ENCODE measurements around the gene ROPN1. TPM values are rescaled to one million over a fixed set of nuclear protein-coding genes. Genes with fewer than 3 reads are reported as not detected.
"Not testable (repeated sequence)": the region's sequence is repeated elsewhere in the genome, so short reads cannot be mapped to it uniquely, and the experiment has no call there.

ROPN1 gene
- total RNA-seq, 1 donor from 2014 or later: not detected

DNA sequence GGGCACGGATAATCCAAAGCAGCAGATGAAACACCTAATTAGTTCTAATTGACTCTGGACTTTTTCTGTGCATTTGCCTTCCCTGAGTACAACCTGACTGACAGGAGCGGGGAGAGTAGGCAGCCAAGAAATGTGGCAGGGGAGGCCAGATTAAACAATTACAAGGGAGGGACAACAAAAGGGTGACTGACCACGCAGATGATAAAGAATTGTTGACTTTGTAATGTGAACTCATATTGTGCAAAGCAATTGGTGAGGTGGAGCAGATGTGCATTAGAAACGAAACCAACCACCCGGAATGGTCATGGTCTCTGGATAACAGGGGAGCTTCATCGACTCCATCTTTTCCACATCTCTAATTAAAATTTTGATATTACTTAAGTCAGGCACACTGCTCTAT is 25.6 kb upstream of the ROPN1 start:
- not testable (repeated sequence) for H3K36me3 Mint-ChIP-seq (ENCODE audit: low read depth); H3K27ac Mint-ChIP-seq; H3K4me1 Mint-ChIP-seq; H3K9me3 Mint-ChIP-seq; DNase-seq; H3K4me3 Mint-ChIP-seq
- H3K27me3 Mint-ChIP-seq: peaks cover 32% of the 10 kb centered on the region
- intact Hi-C loops (cut with micrococcal nuclease): loop anchor here (2.0 kb wide), 1 partner anchor 61 kb away; no protein-coding TSS in a partner anchor

DNA sequence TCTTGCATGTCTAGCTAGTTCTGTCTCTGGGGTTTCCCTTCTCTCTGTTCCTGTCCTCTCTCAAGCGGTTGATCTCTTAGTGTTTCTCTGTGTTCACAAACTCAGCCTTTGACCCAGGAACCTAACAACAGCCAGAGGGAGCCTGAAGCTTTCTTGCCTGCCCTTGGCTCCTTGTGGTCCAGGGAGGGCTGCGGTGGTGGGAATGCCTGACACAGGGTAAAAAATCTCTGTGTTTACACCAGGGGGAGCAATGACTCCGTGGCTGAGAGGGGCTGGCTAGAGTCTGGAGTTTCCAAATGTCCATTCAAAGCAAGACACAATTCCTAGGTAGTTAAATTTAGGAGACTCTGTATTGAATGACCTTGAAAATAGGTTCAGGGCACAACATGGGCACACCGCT is 24.6 kb upstream of the ROPN1 start:
- H3K4me1 Mint-ChIP-seq; DNase-seq; H3K36me3 Mint-ChIP-seq (ENCODE audit: low read depth); H3K9me3 Mint-ChIP-seq; H3K4me3 Mint-ChIP-seq; H3K27ac Mint-ChIP-seq: not testable (repeated sequence)
- peaks cover 39% of the 10 kb centered on the region for H3K27me3 Mint-ChIP-seq
- intact Hi-C loops (cut with micrococcal nuclease): loop anchor here (2.0 kb wide), 1 partner anchor 62 kb away; no protein-coding TSS in a partner anchor

GRCh38 chr3:124014366-124014942 is 22.5 kb upstream of the ROPN1 start:
- peaks cover 41% of the 10 kb centered on the region for H3K27me3 Mint-ChIP-seq

GRCh38 chr3:124008321-124008720 is 16.4 kb upstream of the ROPN1 start:
- intact Hi-C loops (cut with micrococcal nuclease); H3K9me3 Mint-ChIP-seq; H3K4me3 Mint-ChIP-seq; DNase-seq; H3K27ac Mint-ChIP-seq; H3K36me3 Mint-ChIP-seq (ENCODE audit: low read depth); H3K4me1 Mint-ChIP-seq: not testable (repeated sequence)
- peaks cover 41% of the 10 kb centered on the region for H3K27me3 Mint-ChIP-seq

More at GRCh38 chr3:124014366-124014942, 22.5 kb upstream of the ROPN1 start:
- DNase-seq: no peak
- Mint-ChIP-seq H3K36me3 (ENCODE audit: low read depth) (no peaks in the 10 kb centered on the region), H3K4me1 (no peaks in the 10 kb centered on the region), H3K4me3 (no peak overlapping the region), H3K9me3 (no peaks in the 10 kb centered on the region), H3K27ac (no peak overlapping the region)
- intact Hi-C loops (cut with micrococcal nuclease): no loop called here

DNA sequence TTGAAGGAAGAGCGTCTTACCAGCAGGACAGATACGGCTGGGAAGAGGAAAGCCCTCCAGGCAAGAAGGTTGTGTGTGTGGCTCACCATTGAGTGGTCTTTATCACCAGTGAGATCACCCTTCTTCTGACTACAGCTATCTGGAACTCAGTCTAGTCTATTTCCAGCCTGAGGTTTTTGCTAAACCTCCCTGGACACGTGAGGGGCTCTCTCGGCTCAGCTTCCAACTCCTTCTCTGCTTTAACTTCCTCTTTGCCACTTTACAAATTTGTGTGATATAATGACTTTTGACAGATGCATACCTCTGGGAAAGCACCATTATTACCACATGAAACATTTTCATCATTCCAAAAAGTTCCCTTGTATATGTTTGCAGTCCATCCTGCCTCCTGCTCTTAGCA is 15.3 kb upstream of the ROPN1 start:
- Mint-ChIP-seq H3K9me3 (no peaks in the 10 kb centered on the region), H3K27me3 (peaks cover 37% of the 10 kb centered on the region), H3K27ac (no peak overlapping the region), H3K4me3 (no peak overlapping the region), H3K4me1 (no peaks in the 10 kb centered on the region), H3K36me3 (ENCODE audit: low read depth) (no peaks in the 10 kb centered on the region)
- DNase-seq: no peak
- intact Hi-C loops (cut with micrococcal nuclease): no loop called here

DNA sequence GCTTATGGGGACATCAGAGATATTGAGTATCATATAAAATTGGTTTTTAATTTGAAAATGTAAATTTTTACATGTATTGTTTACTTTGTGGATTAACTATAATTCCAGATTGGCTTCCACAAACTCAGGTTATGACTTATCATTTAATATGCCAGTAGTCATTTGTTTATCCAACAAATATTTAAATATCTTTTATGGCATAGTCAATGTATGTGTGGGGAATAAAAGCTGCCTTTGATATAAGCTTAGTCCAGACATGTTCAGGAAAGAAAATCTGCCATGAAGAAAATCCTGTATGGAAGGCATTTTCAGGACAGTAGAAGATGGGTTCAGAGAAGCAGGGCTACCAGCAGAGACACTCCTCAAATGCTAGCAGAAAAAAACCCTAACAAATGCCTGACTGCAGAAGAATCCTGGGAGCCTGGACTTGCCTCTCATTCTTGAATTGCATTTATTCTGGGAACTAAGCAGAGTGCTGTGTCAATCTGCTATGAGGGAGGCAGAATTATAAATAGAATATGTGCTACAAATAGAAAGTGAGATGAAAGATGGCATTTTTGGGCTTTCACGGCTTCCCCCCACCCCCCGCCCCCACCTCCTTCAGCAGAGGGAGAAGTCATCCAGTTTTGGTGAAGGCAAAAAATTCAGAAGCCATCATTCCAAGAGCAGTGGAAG is 10.6 kb upstream of the ROPN1 start:
- H3K36me3 Mint-ChIP-seq (ENCODE audit: low read depth); H3K9me3 Mint-ChIP-seq; DNase-seq; intact Hi-C loops (cut with micrococcal nuclease); H3K27ac Mint-ChIP-seq; H3K4me1 Mint-ChIP-seq; H3K4me3 Mint-ChIP-seq: not testable (repeated sequence)
- peaks cover 29% of the 10 kb centered on the region for H3K27me3 Mint-ChIP-seq

DNA sequence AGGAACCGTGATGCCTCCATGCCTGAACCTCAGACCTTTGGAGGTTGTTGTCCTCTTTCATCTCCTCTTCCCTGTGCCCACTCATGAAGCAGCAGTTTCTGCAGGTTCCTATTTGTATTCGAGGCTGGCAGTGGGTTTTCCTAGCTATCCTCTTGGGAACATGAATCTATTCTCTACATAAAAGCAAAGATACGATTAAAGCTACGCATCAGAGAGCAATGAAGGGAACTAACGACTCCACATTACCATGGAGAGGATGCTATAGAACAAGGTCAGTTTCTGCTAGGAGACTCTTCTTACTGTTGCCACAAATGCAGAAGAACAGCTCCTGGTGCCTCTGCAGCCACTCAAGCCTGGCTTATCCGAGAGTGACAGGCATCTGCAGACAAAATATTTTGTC is 9.4 kb upstream of the ROPN1 start:
- intact Hi-C loops (cut with micrococcal nuclease); H3K36me3 Mint-ChIP-seq (ENCODE audit: low read depth); H3K9me3 Mint-ChIP-seq; DNase-seq; H3K27ac Mint-ChIP-seq; H3K4me3 Mint-ChIP-seq; H3K4me1 Mint-ChIP-seq: not testable (repeated sequence)
- H3K27me3 Mint-ChIP-seq: peaks cover 21% of the 10 kb centered on the region

- Mint-ChIP-seq H3K27me3 (peaks cover 10% of the 10 kb centered on the region), H3K4me1 (no peaks in the 10 kb centered on the region), H3K36me3 (ENCODE audit: low read depth) (no peaks in the 10 kb centered on the region), H3K4me3 (no peak overlapping the region), H3K27ac (no peak overlapping the region), H3K9me3 (no peaks in the 10 kb centered on the region)
- DNase-seq: no peak
- intact Hi-C loops (cut with micrococcal nuclease): no loop called here
Measured at GRCh38 chr3:123997543-123997942, 5.6 kb upstream of the ROPN1 start.

DNA sequence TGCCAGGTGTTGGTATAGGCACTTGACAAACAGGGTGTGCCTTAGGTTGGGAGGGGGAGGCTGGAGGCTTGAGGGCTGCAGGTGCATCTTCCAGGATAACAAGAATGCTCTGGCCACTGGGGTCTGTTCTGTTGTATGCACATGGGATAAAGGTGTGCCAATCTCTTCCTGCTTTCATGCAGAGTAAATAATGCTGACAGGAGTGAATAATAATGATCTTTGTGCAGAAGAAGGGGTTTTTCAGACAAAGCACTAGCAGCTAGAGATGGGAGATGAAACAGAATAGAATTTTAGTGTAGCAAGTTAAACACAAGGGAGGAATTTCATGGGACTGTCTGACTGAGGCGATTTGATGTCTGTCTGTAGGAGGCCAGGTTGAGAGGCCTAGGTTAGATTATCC is 1.9 kb upstream of the ROPN1 start:
- Mint-ChIP-seq H3K27ac (no peak overlapping the region), H3K4me1 (no peaks in the 10 kb centered on the region), H3K9me3 (no peaks in the 10 kb centered on the region), H3K36me3 (ENCODE audit: low read depth) (no peaks in the 10 kb centered on the region), H3K27me3 (peaks cover 26% of the 10 kb centered on the region), H3K4me3 (no peak overlapping the region)
- intact Hi-C loops (cut with micrococcal nuclease): no loop called here
- DNase-seq: no peak

GRCh38 chr3:123986427-123986826 is 5.5 kb downstream of the ROPN1 start:
- peaks cover 63% of the 10 kb centered on the region for H3K27me3 Mint-ChIP-seq
- H3K27ac Mint-ChIP-seq: no peak overlapping the region
- intact Hi-C loops (cut with micrococcal nuclease): no loop called here

DNA sequence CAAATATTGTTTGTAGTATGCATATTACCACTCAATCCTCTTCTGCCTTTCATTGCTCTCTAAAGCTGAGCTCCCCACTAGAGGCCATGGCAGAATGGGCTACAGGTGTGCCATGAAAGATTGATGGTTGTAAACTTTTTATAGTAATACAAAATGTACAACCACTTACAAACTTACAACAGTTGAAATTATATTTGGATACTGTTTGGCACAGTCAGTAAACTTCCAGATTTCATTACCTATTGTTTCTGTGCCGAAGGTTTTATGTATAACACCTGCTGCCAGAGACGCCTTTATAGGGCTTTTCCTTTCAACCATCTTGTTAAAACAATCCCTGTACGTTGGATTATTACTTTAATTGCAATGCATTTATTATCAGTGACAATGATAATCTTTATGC is 7.0 kb downstream of the ROPN1 start:
- no peak overlapping the region for H3K27ac Mint-ChIP-seq
- intact Hi-C loops (cut with micrococcal nuclease): no loop called here
- H3K9me3 Mint-ChIP-seq: no peaks in the 10 kb centered on the region
- no peak overlapping the region for H3K4me3 Mint-ChIP-seq
- peaks cover 65% of the 10 kb centered on the region for H3K27me3 Mint-ChIP-seq
- no peaks in the 10 kb centered on the region for H3K36me3 Mint-ChIP-seq (ENCODE audit: low read depth)
- no peaks in the 10 kb centered on the region for H3K4me1 Mint-ChIP-seq
- DNase-seq: no peak

More at GRCh38 chr3:123986427-123986826, 5.5 kb downstream of the ROPN1 start:
- Mint-ChIP-seq H3K4me3 (no peak overlapping the region), H3K9me3 (no peaks in the 10 kb centered on the region), H3K4me1 (no peaks in the 10 kb centered on the region), H3K36me3 (ENCODE audit: low read depth) (no peaks in the 10 kb centered on the region)
- DNase-seq: no peak

- no peak for DNase-seq
- H3K27me3 Mint-ChIP-seq: peaks cover 60% of the 10 kb centered on the region
- no peaks in the 10 kb centered on the region for H3K9me3 Mint-ChIP-seq
- H3K27ac Mint-ChIP-seq: no peak overlapping the region
- H3K36me3 Mint-ChIP-seq (ENCODE audit: low read depth): no peaks in the 10 kb centered on the region
- no peak overlapping the region for H3K4me3 Mint-ChIP-seq
- intact Hi-C loops (cut with micrococcal nuclease): no loop called here
- H3K4me1 Mint-ChIP-seq: no peaks in the 10 kb centered on the region
Measured at GRCh38 chr3:123984350-123984749, 7.6 kb downstream of the ROPN1 start.

GRCh38 chr3:123981317-123981716 is 10.6 kb downstream of the ROPN1 start:
- DNase-seq; intact Hi-C loops (cut with micrococcal nuclease); H3K4me1 Mint-ChIP-seq; H3K9me3 Mint-ChIP-seq; H3K4me3 Mint-ChIP-seq; H3K27ac Mint-ChIP-seq; H3K36me3 Mint-ChIP-seq (ENCODE audit: low read depth): not testable (repeated sequence)
- peaks cover 42% of the 10 kb centered on the region for H3K27me3 Mint-ChIP-seq

GRCh38 chr3:123980539-123980938 is 11.4 kb downstream of the ROPN1 start:
- no peak overlapping the region for H3K27ac Mint-ChIP-seq
- no peak for DNase-seq
- no peak overlapping the region for H3K4me3 Mint-ChIP-seq
- no peaks in the 10 kb centered on the region for H3K4me1 Mint-ChIP-seq
- H3K27me3 Mint-ChIP-seq: peaks cover 42% of the 10 kb centered on the region
- no peaks in the 10 kb centered on the region for H3K36me3 Mint-ChIP-seq (ENCODE audit: low read depth)
- intact Hi-C loops (cut with micrococcal nuclease): no loop called here
- no peaks in the 10 kb centered on the region for H3K9me3 Mint-ChIP-seq

All from activated CD4-positive, alpha-beta T cell treated with anti-CD3 and anti-CD28 coated beads, Interleukin-2, amount 10 ng/mL, durations not matched to agents 24 days and 14 days (primary cell).